ENCODE results near the gene SLC49A4.
"Not testable (repeated sequence)": the region's sequence is repeated elsewhere in the genome, so short reads cannot be mapped to it uniquely, and the experiment has no call there.

SLC49A4 gene, protein sequence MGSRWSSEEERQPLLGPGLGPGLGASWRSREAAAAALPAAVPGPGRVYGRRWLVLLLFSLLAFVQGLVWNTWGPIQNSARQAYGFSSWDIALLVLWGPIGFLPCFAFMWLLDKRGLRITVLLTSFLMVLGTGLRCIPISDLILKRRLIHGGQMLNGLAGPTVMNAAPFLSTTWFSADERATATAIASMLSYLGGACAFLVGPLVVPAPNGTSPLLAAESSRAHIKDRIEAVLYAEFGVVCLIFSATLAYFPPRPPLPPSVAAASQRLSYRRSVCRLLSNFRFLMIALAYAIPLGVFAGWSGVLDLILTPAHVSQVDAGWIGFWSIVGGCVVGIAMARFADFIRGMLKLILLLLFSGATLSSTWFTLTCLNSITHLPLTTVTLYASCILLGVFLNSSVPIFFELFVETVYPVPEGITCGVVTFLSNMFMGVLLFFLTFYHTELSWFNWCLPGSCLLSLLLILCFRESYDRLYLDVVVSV

DNA sequence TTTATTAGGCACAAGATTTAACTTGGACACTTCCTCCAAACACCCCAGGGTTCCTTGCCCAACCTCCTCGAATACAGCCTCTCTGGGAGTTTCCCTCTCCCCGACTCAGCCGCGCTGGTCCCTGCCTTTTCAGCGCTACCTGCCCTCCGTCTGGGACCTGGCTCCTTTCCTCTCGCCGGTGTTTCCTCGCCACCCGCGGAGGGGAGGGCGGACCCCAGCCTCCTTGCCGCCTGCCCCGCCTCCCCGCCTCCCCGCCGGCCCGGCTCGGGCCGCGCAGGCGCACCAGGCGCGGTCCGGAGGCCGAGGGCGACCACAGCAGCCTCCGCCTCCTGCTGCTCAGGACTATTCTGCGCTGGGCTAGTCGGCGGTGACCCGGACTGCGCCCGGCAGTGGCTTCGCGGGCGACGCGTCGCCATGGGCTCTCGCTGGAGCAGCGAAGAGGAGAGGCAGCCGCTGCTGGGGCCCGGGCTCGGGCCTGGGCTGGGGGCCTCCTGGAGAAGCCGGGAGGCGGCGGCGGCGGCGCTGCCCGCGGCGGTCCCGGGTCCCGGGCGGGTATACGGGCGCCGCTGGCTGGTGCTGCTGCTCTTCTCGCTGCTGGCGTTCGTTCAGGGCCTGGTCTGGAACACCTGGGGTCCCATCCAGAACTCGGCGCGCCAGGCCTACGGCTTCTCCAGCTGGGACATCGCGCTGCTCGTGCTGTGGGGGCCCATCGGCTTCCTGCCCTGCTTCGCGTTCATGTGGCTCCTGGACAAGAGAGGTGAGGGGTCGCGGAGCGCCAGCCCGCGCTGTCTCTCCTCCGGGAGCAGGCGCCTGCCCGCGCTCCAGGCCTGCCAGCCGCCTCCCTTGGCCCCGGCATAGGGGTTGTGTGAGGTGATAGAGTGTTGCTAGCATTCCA is at the start of gene SLC49A4:
Gene SLC49A4, plus strand, starts transcription at position 291 of the 895 bp plus-strand sequence. Its CDS starts 124 bp downstream, at position 415.
- peak within 1 kb of the TSS; percentile 79 to 86 for H3K9ac ChIP-seq (ENCODE audit: low read depth in 1 of 2, low read length in 2 of 2)
- H3K27ac ChIP-seq (ENCODE audit: low read depth, low read length), result peak within 1 kb of the TSS; percentile 80
- no peaks in the 10 kb centered on the region for H3K9me3 ChIP-seq (ENCODE audit: control insufficient read depth in 1 of 2, low read length in 2 of 2)
- H3K4me1 ChIP-seq (ENCODE audit: control insufficient read depth in 1 of 2, insufficient read depth in 2 of 2, low read length in 2 of 2), result peaks cover 17 to 19% of the 10 kb centered on the region in 2 donors
- peak within 1 kb of the TSS; percentile 86 to 94 for H3K4me3 ChIP-seq (ENCODE audit: low read depth in 1 of 2, low read length in 2 of 2)
- no peaks in the 10 kb centered on the region for H3K27me3 ChIP-seq (ENCODE audit: control insufficient read depth in 1 of 2, insufficient read depth in 2 of 2, low read length in 2 of 2)
- no peaks in the 10 kb centered on the region for H3K36me3 ChIP-seq (ENCODE audit: control insufficient read depth in 1 of 2, insufficient read depth in 2 of 2, low read length in 2 of 2)

DNA sequence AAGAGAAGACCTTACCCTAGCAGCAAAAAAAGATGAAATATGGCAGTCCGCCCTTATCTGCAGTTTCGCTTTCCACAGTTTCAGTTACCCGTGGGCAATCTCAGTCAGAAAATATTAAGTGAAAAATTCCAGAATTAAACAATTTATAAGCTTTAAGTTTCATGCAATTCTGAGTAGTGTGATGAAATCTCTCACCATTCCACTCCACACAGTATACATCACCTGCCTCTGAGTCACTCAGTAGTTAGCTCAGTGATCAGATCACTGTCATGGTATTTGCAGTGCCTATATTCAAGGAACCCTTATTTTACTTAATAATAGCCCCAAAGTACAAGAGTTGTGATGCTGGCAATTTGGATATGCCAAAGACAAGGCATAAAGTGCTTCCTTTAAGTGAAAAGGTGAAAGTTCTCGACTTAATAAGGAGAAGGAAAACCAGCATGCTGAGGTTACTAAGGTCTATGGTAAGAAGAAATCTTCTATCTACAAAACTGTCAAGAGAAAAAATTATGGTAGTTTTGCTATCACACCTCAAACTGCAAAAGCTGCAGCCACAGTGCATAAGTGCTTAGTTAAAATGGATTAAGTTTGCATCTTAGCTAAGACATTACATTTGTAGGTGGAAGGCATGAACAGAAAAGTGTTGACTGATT is 49.4 kb upstream of the SLC49A4 start:
- no peaks in the 10 kb centered on the region for H3K27me3 ChIP-seq (ENCODE audit: control insufficient read depth in 1 of 2, insufficient read depth in 2 of 2, low read length in 2 of 2)
- peaks cover 5 to 6% of the 10 kb centered on the region in 2 donors for H3K36me3 ChIP-seq (ENCODE audit: control insufficient read depth in 1 of 2, insufficient read depth in 2 of 2, low read length in 2 of 2)
- no peaks in the 10 kb centered on the region for H3K9me3 ChIP-seq (ENCODE audit: control insufficient read depth in 1 of 2, low read length in 2 of 2)
- no peaks in the 10 kb centered on the region for H3K4me1 ChIP-seq (ENCODE audit: control insufficient read depth in 1 of 2, insufficient read depth in 2 of 2, low read length in 2 of 2)
- H3K4me3 ChIP-seq (ENCODE audit: low read depth in 1 of 2, low read length in 2 of 2), result no peak overlapping the region
- no peak overlapping the region for H3K27ac ChIP-seq (ENCODE audit: low read depth, low read length)
- H3K9ac ChIP-seq (ENCODE audit: low read depth in 1 of 2, low read length in 2 of 2), result no peak overlapping the region

DNA sequence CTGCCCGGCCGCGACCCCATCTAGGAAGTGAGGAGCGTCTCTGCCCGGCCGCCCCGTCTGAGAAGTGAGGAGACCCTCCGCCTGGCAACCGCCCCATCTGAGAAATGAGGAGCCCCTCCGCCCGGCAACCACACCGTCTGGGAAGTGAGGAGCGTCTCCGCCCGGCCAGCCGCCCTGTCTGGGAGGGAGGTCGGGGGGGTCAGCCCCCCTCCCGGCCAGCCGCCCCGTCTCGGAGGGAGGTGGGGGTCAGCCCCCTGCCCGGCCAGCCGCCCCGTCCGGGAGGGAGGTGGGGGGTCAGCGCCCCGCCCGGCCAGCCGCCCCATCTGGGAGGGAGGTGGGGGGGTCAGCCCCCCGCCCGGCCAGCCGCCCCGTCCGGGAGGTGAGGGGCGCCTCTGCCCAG is 47.6 kb upstream of the SLC49A4 start:
- not testable (repeated sequence) for H3K4me3 ChIP-seq (ENCODE audit: low read depth in 1 of 2, low read length in 2 of 2); H3K9ac ChIP-seq (ENCODE audit: low read depth in 1 of 2, low read length in 2 of 2); H3K36me3 ChIP-seq (ENCODE audit: control insufficient read depth in 1 of 2, insufficient read depth in 2 of 2, low read length in 2 of 2); H3K27ac ChIP-seq (ENCODE audit: low read depth, low read length); H3K27me3 ChIP-seq (ENCODE audit: control insufficient read depth in 1 of 2, insufficient read depth in 2 of 2, low read length in 2 of 2); H3K4me1 ChIP-seq (ENCODE audit: control insufficient read depth in 1 of 2, insufficient read depth in 2 of 2, low read length in 2 of 2); H3K9me3 ChIP-seq (ENCODE audit: control insufficient read depth in 1 of 2, low read length in 2 of 2)

DNA sequence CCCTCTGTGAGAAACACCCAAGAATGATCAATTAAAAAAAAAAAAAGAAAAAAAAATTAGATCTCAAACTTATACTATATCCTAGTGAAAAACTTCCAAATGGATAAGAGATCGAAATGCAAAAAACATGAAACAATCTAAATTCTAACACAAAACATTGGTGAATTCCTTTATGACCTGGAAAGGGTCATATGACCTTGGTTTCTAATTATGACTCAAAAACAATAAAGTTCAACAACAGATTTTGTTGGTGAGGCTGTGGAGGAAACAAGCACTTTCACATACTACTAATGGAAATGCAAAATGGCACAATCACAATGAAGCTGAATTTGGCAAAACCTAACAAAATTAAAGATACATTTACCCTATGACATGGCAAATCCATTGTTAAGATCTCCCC is 46.5 kb upstream of the SLC49A4 start:
- H3K36me3 ChIP-seq (ENCODE audit: control insufficient read depth in 1 of 2, insufficient read depth in 2 of 2, low read length in 2 of 2), result peaks cover 0 to 3% of the 10 kb centered on the region in 2 donors

DNA sequence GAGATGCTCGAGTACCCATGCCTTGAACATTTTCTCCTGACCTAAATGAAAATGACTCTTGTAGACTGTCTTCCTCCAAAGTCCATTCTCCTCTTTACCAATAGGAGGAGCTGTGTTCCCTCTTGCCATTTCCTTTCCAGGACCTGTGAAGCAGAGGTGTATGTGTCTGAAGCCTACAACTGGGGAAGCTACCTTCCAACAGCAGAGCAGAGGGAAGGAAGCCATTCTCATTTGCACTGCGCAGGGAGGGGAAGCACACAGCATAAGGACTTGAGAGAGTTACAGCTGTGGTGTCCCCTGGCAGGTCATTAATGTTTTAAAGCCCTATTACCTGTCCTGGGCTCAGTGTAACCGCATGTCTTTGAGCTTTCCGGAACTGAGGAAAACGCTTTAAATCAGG is 39.9 kb upstream of the SLC49A4 start:
- Histone ChIP-seq H3K27me3 (ENCODE audit: control insufficient read depth in 1 of 2, insufficient read depth in 2 of 2, low read length in 2 of 2) (no peaks in the 10 kb centered on the region), H3K9ac (ENCODE audit: low read depth in 1 of 2, low read length in 2 of 2) (no peak overlapping the region), H3K4me3 (ENCODE audit: low read depth in 1 of 2, low read length in 2 of 2) (no peak overlapping the region), H3K36me3 (ENCODE audit: control insufficient read depth in 1 of 2, insufficient read depth in 2 of 2, low read length in 2 of 2) (peaks cover 0 to 4% of the 10 kb centered on the region in 2 donors), H3K27ac (ENCODE audit: low read depth, low read length) (no peak overlapping the region), H3K9me3 (ENCODE audit: control insufficient read depth in 1 of 2, low read length in 2 of 2) (no peaks in the 10 kb centered on the region), H3K4me1 (ENCODE audit: control insufficient read depth in 1 of 2, insufficient read depth in 2 of 2, low read length in 2 of 2) (no peaks in the 10 kb centered on the region)

More for the DNA sequence above, 46.5 kb upstream of the SLC49A4 start:
- Histone ChIP-seq H3K9me3 (ENCODE audit: control insufficient read depth in 1 of 2, low read length in 2 of 2) (no peaks in the 10 kb centered on the region), H3K27me3 (ENCODE audit: control insufficient read depth in 1 of 2, insufficient read depth in 2 of 2, low read length in 2 of 2) (no peaks in the 10 kb centered on the region), H3K27ac (ENCODE audit: low read depth, low read length) (no peak overlapping the region), H3K4me3 (ENCODE audit: low read depth in 1 of 2, low read length in 2 of 2) (no peak overlapping the region), H3K4me1 (ENCODE audit: control insufficient read depth in 1 of 2, insufficient read depth in 2 of 2, low read length in 2 of 2) (no peaks in the 10 kb centered on the region), H3K9ac (ENCODE audit: low read depth in 1 of 2, low read length in 2 of 2) (no peak overlapping the region)

DNA sequence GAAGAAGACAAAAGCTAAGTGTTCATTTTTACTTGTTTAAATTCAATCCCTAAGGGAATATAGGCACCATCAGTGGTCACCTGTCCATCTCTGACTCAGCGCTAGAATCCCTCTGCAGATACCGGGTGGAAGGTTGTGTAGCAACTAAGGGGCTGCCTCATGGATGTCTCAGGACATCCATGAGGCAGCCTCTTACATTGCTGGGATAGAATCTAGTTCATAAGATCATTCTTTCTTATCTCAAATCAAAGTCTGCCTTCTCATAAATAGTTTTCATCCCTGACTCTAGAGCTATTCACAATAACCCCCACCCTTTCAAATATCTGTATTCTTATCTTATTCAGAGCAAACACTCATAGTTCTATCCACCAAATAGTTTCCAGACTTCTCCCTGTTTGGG is 39.4 kb upstream of the SLC49A4 start:
- Histone ChIP-seq H3K36me3 (ENCODE audit: control insufficient read depth in 1 of 2, insufficient read depth in 2 of 2, low read length in 2 of 2) (peaks cover 0 to 4% of the 10 kb centered on the region in 2 donors), H3K9me3 (ENCODE audit: control insufficient read depth in 1 of 2, low read length in 2 of 2) (no peaks in the 10 kb centered on the region), H3K9ac (ENCODE audit: low read depth in 1 of 2, low read length in 2 of 2) (no peak overlapping the region), H3K4me3 (ENCODE audit: low read depth in 1 of 2, low read length in 2 of 2) (no peak overlapping the region), H3K27ac (ENCODE audit: low read depth, low read length) (no peak overlapping the region), H3K27me3 (ENCODE audit: control insufficient read depth in 1 of 2, insufficient read depth in 2 of 2, low read length in 2 of 2) (no peaks in the 10 kb centered on the region), H3K4me1 (ENCODE audit: control insufficient read depth in 1 of 2, insufficient read depth in 2 of 2, low read length in 2 of 2) (no peaks in the 10 kb centered on the region)

DNA sequence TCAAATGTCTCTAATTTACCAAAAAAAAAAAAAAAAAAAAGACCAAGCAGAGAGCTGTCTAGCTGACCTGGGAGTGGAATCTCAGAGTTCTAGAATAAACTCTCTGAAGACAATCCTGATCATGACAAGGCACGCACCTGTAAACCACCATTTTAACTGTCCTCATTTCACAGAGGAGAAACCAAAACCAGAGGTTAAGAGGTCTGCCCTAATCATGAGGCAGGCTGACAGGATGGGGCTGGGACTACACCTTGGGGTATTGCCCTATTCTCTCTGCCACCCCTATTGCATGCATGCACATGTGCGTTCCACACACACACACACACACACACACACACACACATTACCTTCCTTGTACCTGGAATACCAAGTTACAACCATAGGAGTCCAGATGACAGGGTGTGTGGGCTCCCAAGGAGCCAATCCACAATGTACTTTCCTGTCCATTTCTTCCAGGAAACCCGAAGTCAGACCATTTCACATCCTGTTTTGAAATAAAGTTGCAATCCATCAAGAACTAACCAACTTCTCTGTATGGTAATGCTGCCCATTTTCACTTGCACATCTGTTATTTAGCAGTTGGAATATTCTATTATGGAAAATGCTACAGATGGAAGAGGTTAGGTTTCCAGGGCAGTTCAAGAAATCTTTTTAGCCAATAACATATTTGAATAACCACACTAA is 35.9 kb upstream of the SLC49A4 start:
- no peak overlapping the region for H3K4me3 ChIP-seq (ENCODE audit: low read depth in 1 of 2, low read length in 2 of 2)
- no peak overlapping the region for H3K9ac ChIP-seq (ENCODE audit: low read depth in 1 of 2, low read length in 2 of 2)
- H3K27me3 ChIP-seq (ENCODE audit: control insufficient read depth in 1 of 2, insufficient read depth in 2 of 2, low read length in 2 of 2), result no peaks in the 10 kb centered on the region
- H3K36me3 ChIP-seq (ENCODE audit: control insufficient read depth in 1 of 2, insufficient read depth in 2 of 2, low read length in 2 of 2), result peaks cover 0 to 4% of the 10 kb centered on the region in 2 donors
- no peaks in the 10 kb centered on the region for H3K4me1 ChIP-seq (ENCODE audit: control insufficient read depth in 1 of 2, insufficient read depth in 2 of 2, low read length in 2 of 2)
- H3K9me3 ChIP-seq (ENCODE audit: control insufficient read depth in 1 of 2, low read length in 2 of 2), result no peaks in the 10 kb centered on the region
- no peak overlapping the region for H3K27ac ChIP-seq (ENCODE audit: low read depth, low read length)

DNA sequence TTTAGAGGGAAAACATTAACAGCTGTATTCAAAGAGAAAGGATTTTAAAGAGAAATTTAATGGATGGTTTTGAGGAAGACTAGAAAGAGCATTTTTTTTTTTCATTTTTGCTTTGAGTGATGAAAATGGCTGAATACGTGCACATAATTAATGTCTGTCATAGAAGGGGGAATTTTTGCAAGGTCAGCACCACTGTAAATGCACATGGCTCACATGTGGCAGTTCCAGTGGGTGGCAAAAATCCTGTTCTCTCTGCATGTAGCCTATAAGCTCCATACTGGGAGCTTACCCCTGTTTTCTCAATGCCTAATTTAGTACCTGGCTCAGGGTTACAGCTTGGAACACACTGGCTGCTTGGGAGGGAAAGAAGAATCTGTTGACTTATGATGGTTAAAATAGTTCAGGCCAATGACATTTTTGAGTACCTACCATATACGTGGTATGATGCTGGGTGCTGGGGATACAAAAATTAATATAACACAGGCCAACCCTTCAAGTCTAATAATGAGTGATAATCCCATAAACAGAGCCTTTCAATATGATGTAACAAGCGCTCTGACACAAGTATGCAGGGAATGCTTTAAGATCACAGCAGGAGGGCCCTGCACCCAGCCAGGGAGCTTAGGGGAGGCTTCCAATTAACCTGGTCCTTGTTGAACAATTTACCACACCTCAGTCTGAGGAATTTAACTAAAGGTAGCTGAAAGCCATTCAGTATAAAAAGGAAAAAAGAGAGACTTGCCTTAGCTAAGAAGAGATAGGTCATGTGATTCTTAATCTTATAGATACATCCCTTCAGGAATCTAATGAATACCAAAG is 34.2 kb upstream of the SLC49A4 start:
- no peaks in the 10 kb centered on the region for H3K4me1 ChIP-seq (ENCODE audit: control insufficient read depth in 1 of 2, insufficient read depth in 2 of 2, low read length in 2 of 2)
- no peaks in the 10 kb centered on the region for H3K9me3 ChIP-seq (ENCODE audit: control insufficient read depth in 1 of 2, low read length in 2 of 2)
- no peaks in the 10 kb centered on the region for H3K27me3 ChIP-seq (ENCODE audit: control insufficient read depth in 1 of 2, insufficient read depth in 2 of 2, low read length in 2 of 2)
- no peak overlapping the region for H3K27ac ChIP-seq (ENCODE audit: low read depth, low read length)
- H3K4me3 ChIP-seq (ENCODE audit: low read depth in 1 of 2, low read length in 2 of 2), result no peak overlapping the region
- H3K36me3 ChIP-seq (ENCODE audit: control insufficient read depth in 1 of 2, insufficient read depth in 2 of 2, low read length in 2 of 2), result no peaks in the 10 kb centered on the region
- no peak overlapping the region for H3K9ac ChIP-seq (ENCODE audit: low read depth in 1 of 2, low read length in 2 of 2)

DNA sequence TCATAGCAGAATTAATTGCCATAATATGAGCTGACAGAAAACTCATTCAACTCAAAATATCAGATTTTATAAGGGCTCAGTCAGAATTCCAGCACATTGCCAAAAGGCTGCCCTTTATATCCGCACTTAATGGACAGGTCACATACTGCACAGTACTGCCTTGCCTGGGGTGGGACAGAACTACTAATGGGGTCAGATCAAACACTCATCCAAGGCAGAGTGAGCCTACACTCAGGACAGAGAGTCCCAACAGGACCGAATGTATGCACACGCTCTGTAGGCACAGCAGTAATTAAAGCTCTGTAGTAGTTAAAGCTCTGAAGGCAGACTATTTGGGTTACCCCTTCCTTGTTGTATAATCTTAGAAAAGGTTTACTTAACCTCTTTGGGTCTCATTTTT is 28.4 kb upstream of the SLC49A4 start:
- Histone ChIP-seq H3K27ac (ENCODE audit: low read depth, low read length) (no peak overlapping the region), H3K4me3 (ENCODE audit: low read depth in 1 of 2, low read length in 2 of 2) (no peak overlapping the region), H3K36me3 (ENCODE audit: control insufficient read depth in 1 of 2, insufficient read depth in 2 of 2, low read length in 2 of 2) (no peaks in the 10 kb centered on the region), H3K27me3 (ENCODE audit: control insufficient read depth in 1 of 2, insufficient read depth in 2 of 2, low read length in 2 of 2) (no peaks in the 10 kb centered on the region), H3K9me3 (ENCODE audit: control insufficient read depth in 1 of 2, low read length in 2 of 2) (no peaks in the 10 kb centered on the region), H3K4me1 (ENCODE audit: control insufficient read depth in 1 of 2, insufficient read depth in 2 of 2, low read length in 2 of 2) (no peaks in the 10 kb centered on the region), H3K9ac (ENCODE audit: low read depth in 1 of 2, low read length in 2 of 2) (no peak overlapping the region)
